ENCODE measurements around the gene PTRH1. TPM values are rescaled to one million over a fixed set of nuclear protein-coding genes. Genes with fewer than 3 reads are reported as not detected.

The PTRH1 gene
- total RNA-seq, 1 experiment from 2014 or later: 21.8 TPM

DNA sequence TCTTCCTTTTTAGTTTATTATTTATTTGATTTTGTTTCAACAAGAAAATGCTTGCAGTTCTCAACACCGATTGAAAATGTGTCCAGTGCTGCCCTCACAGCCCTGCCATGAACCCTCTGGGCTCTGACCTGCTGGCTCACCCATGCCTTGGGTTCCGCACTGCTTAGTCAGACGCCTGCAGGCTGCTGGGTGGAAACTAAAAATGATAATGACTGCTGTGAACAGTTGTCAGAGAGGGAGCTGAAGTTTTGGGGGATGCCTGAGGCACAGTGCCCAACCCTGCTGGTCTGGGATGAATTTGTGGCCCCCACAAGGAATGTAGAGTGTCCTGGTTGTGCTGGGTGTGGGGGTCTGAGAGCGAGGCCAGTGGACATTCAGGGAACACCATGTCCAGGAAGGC is 30.9 kb downstream of the PTRH1 start:
- intact Hi-C loops (cut with micrococcal nuclease): no loop called here
- ATAC-seq (peak; percentile 70), DNase-seq (ENCODE audit: low read depth, low spot score) (no peak)
- POLR2A ChIA-PET: no interaction called here
- Histone ChIP-seq H3K4me1 (ENCODE audit: control insufficient read depth in 1 of 2, insufficient read depth in 2 of 2, low read length in 2 of 2) (peaks cover 0 to 9% of the 10 kb centered on the region in 2 experiments; a peak in 1 of 4 replicates), H3K79me2 (ENCODE audit: insufficient read depth, low read length) (no peaks in the 10 kb centered on the region), H4K20me1 (ENCODE audit: insufficient read depth) (no peaks in the 10 kb centered on the region), H3K4me3 (replicated peaks in 1 of 2; ENCODE audit: low read depth in 1 of 2, low read length in 2 of 2) (no peak overlapping the region), H3K4me2 (ENCODE audit: low read length) (peak overlapping the region; percentile 11; the same call in 1 of the 2 replicates), H3K9ac (ENCODE audit: low read length) (no peak overlapping the region), H3K27me3 (ENCODE audit: insufficient read depth, low read length) (no peaks in the 10 kb centered on the region), H2AFZ (ENCODE audit: low read depth, low read length, poor library complexity, severe bottlenecking) (no peak overlapping the region), H3K27ac (ENCODE audit: low read depth, low read length) (no peak overlapping the region), H3K9me3 (ENCODE audit: control insufficient read depth in 1 of 2, insufficient read depth in 1 of 2, low read depth in 1 of 2, low read length in 2 of 2) (no peaks in the 10 kb centered on the region), H3K9me2 (ENCODE audit: insufficient read depth) (no peaks in the 10 kb centered on the region), H3K36me3 (ENCODE audit: control insufficient read depth in 1 of 2, insufficient read depth in 2 of 2, low read length in 2 of 2) (peaks cover 0 to 3% of the 10 kb centered on the region in 2 experiments; a peak in 1 of 4 replicates)
- BruUV-seq (replicated peaks): no TSS peak
- no peak for TF ChIP-seq CEBPB (IDR thresholded peaks at IDR 0.05; ENCODE audit: low read depth)
- no peak for TF ChIP-seq ZNF274 (IDR thresholded peaks at IDR 0.05; ENCODE audit: low read depth, low read length)
- no peak for TF ChIP-seq FOSL1 (IDR thresholded peaks at IDR 0.05; ENCODE audit: low read depth)
- TF ChIP-seq EGR1 (IDR thresholded peaks at IDR 0.05; ENCODE audit: low read depth): no peak
- no peak for TF ChIP-seq JUND (IDR thresholded peaks at IDR 0.05)
- TF ChIP-seq, protein P1, sequence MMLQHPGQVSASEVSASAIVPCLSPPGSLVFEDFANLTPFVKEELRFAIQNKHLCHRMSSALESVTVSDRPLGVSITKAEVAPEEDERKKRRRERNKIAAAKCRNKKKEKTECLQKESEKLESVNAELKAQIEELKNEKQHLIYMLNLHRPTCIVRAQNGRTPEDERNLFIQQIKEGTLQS (IDR thresholded peaks at IDR 0.05): no peak
- CTCF ChIA-PET: no interaction called here
- RAD21 ChIA-PET (ENCODE audit: low non-redundant PET in 1 of 2, low total read pairs in 2 of 2, uncharacterized antibody in 2 of 2, unreplicated experiment in 2 of 2): no interaction called here

DNA sequence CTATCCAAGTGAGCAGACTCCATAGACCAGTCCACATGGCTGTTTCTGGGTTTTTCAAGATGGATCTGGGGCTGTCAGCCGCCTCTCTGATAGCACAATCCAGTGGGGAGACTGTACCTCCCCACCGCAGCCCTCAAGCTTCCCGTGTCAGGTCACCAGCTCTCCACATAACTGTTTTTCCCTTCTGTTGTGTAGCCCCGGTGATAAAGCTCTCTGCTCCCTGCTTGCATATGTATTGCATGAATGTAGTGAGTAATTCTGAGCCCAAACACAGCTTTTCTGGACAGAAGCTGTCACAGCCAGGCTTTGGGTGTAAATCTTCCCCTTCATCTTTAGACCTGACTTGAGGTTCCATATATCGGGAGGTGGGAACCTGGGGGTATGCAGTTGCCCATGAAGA is 31.7 kb downstream of the PTRH1 start:
- peaks cover 0 to 9% of the 10 kb centered on the region in 2 experiments; a peak in 1 of 4 replicates for H3K4me1 ChIP-seq (ENCODE audit: control insufficient read depth in 1 of 2, insufficient read depth in 2 of 2, low read length in 2 of 2)
- no peak overlapping the region for H2AFZ ChIP-seq (ENCODE audit: low read depth, low read length, poor library complexity, severe bottlenecking)
- H3K9me3 ChIP-seq (ENCODE audit: control insufficient read depth in 1 of 2, insufficient read depth in 1 of 2, low read depth in 1 of 2, low read length in 2 of 2): no peaks in the 10 kb centered on the region
- no peak overlapping the region for H3K4me2 ChIP-seq (ENCODE audit: low read length)
- H3K27ac ChIP-seq (ENCODE audit: low read depth, low read length): no peak overlapping the region
- no TSS peak for BruUV-seq (replicated peaks)
- H3K79me2 ChIP-seq (ENCODE audit: insufficient read depth, low read length): no peaks in the 10 kb centered on the region
- peaks cover 0 to 3% of the 10 kb centered on the region in 2 experiments; a peak in 1 of 4 replicates for H3K36me3 ChIP-seq (ENCODE audit: control insufficient read depth in 1 of 2, insufficient read depth in 2 of 2, low read length in 2 of 2)
- no peak overlapping the region for H3K9ac ChIP-seq (ENCODE audit: low read length)
- intact Hi-C loops (cut with micrococcal nuclease): no loop called here
- H4K20me1 ChIP-seq (ENCODE audit: insufficient read depth): no peaks in the 10 kb centered on the region
- DNase-seq (ENCODE audit: low read depth, low spot score) (no peak), ATAC-seq (no peak)
- TF ChIP-seq EZH2 (IDR thresholded peaks at IDR 0.05) (no peak), CBX3 (IDR thresholded peaks at IDR 0.05; ENCODE audit: low read depth) (no peak), RAD21 (IDR thresholded peaks at IDR 0.05; ENCODE audit: low read depth) (no peak), POLR2AphosphoS5 (IDR thresholded peaks at IDR 0.05; ENCODE audit: low read depth, low read length) (no peak)
- TF ChIP-seq, protein P2, sequence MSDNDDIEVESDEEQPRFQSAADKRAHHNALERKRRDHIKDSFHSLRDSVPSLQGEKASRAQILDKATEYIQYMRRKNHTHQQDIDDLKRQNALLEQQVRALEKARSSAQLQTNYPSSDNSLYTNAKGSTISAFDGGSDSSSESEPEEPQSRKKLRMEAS (IDR thresholded peaks at IDR 0.05): no peak
- CTCF ChIA-PET: interaction anchor here (1.5 kb wide), 1 partner anchor 51 kb away, joined by 5 read pairs; the partner anchor contains the start of gene TOR2A
- RAD21 ChIA-PET (ENCODE audit: low non-redundant PET in 1 of 2, low total read pairs in 2 of 2, uncharacterized antibody in 2 of 2, unreplicated experiment in 2 of 2): no interaction called here
- no peaks in the 10 kb centered on the region for H3K27me3 ChIP-seq (ENCODE audit: insufficient read depth, low read length)
- no peak overlapping the region for H3K4me3 ChIP-seq (replicated peaks in 1 of 2; ENCODE audit: low read depth in 1 of 2, low read length in 2 of 2)
- no peaks in the 10 kb centered on the region for H3K9me2 ChIP-seq (ENCODE audit: insufficient read depth)
- POLR2A ChIA-PET: no interaction called here
